ENCODE data around the gene TSHZ2.

TSHZ2 gene

DNA sequence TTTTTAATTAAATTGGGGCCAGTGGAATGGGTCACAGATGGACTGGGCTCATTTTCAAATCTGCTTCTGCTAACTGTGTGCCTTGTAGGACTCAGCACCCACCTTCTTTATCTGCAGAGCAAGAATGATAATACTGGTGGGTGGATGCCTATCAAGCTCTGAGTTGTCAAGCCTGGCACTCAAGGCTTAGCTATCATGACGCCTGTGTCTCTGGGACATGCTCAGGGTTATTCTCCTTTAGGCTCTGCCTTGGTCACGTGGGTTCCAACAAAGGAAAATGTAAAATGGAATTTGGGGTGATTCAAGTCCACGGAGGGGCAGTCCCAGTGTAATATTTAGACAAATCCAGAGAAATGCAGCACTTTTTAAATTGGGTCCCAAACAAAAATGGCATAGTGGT lies 202.3 kb downstream of the TSHZ2 start:
- ChIA-PET POLR2A (no interaction called here), CTCF (no interaction called here)
- no peak for DNase-seq (ENCODE audit: extremely low spot score)
- no peak for TF ChIP-seq FOXA1 (IDR thresholded peaks at IDR 0.05)
- no peak for TF ChIP-seq ELF4 (IDR thresholded peaks at IDR 0.05)
- TF ChIP-seq LEF1 (IDR thresholded peaks at IDR 0.05; ENCODE audit: borderline replicate concordance): no peak
- no peak for TF ChIP-seq NFRKB (IDR thresholded peaks at IDR 0.05)
- no peak for TF ChIP-seq ARNT (IDR thresholded peaks at IDR 0.05)
- no peak for TF ChIP-seq FOXK2 (IDR thresholded peaks at IDR 0.05)
- no peak for TF ChIP-seq CTBP1 (IDR thresholded peaks at IDR 0.05; ENCODE audit: borderline replicate concordance)
- TF ChIP-seq TARDBP (IDR thresholded peaks at IDR 0.05): no peak
- TF ChIP-seq HDGF (IDR thresholded peaks at IDR 0.05; ENCODE audit: borderline replicate concordance): no peak
- TF ChIP-seq, protein P1, sequence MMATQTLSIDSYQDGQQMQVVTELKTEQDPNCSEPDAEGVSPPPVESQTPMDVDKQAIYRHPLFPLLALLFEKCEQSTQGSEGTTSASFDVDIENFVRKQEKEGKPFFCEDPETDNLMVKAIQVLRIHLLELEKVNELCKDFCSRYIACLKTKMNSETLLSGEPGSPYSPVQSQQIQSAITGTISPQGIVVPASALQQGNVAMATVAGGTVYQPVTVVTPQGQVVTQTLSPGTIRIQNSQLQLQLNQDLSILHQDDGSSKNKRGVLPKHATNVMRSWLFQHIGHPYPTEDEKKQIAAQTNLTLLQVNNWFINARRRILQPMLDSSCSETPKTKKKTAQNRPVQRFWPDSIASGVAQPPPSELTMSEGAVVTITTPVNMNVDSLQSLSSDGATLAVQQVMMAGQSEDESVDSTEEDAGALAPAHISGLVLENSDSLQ (IDR thresholded peaks at IDR 0.05): no peak
- TF ChIP-seq L3MBTL2 (conservative IDR thresholded peaks at IDR 0.05): no peak
- TF ChIP-seq BHLHE40 (IDR thresholded peaks at IDR 0.05; ENCODE audit: borderline replicate concordance): no peak
- no peak for TF ChIP-seq SP1 (IDR thresholded peaks at IDR 0.05)
- no peak for TF ChIP-seq ZNF384 (IDR thresholded peaks at IDR 0.05)
- TF ChIP-seq FOXM1 (IDR thresholded peaks at IDR 0.05; ENCODE audit: borderline replicate concordance): no peak

DNA sequence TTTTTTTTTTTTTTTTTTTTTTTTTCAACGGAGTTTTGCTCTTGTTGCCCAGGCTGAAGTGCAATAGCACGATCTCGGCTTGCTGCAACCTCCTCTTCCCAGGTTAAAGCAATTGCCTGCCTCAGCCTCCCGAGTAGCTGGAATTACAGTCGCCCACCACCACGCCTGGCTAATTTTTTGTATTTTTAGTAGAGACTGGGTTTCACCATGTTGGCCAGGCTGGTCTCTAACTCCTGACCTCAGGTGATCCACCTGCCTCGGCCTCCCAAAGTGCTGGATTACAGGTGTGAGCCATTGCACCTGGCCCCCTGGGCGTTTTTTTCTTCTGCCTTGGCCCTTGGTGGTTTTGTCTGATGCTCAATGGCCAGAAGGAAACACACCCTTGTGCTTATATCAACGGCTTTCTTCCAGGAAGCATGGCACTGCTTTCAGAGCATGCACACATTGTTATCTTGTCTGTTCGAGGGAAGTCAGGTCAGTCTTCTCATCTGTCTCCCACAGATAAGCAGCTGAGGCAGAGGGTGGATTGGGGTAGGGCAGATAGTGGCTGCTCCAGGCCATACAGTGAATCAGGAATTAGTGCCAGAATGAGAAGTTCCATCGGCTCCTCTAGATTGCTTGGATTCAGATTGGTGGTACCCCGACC lies 203.1 kb downstream of the TSHZ2 start:
- DNase-seq (ENCODE audit: extremely low spot score): no peak
- TF ChIP-seq FOXA1 (IDR thresholded peaks at IDR 0.05) (no peak), CTBP1 (IDR thresholded peaks at IDR 0.05; ENCODE audit: borderline replicate concordance) (no peak), HDGF (IDR thresholded peaks at IDR 0.05; ENCODE audit: borderline replicate concordance) (no peak), L3MBTL2 (conservative IDR thresholded peaks at IDR 0.05) (no peak), FOXK2 (IDR thresholded peaks at IDR 0.05) (no peak), SP1 (IDR thresholded peaks at IDR 0.05) (no peak), TARDBP (IDR thresholded peaks at IDR 0.05) (no peak), SUZ12 (IDR thresholded peaks at IDR 0.05) (no peak), BHLHE40 (IDR thresholded peaks at IDR 0.05; ENCODE audit: borderline replicate concordance) (no peak)
- TF ChIP-seq, protein P1 (IDR thresholded peaks at IDR 0.05): no peak
- POLR2A ChIA-PET: no interaction called here
- CTCF ChIA-PET: no interaction called here

DNA sequence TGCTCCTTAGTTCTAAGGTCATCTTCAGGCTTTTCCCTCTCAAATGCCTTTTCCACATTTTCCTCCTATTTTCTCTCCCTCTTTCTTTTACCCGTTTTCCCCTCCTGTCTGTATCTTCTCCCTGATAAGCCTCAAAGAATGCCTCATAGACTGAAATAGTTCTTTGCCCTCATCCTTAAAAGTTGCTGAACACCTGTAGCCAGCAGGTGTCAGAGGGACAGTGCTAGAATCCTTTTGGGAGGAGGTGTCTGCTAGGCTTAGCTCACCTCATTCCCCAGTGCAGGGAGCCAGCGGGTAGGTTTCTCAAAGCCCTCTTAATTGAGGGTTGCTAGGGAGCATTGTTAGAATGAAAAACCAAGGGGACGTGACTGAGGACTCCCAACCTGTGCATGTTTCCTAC lies 204.0 kb downstream of the TSHZ2 start:
- DNase-seq (ENCODE audit: extremely low spot score): no peak
- POLR2A ChIA-PET: no interaction called here
- TF ChIP-seq SP1 (IDR thresholded peaks at IDR 0.05): no peak
- no peak for TF ChIP-seq HDGF (IDR thresholded peaks at IDR 0.05; ENCODE audit: borderline replicate concordance)
- TF ChIP-seq LEF1 (IDR thresholded peaks at IDR 0.05; ENCODE audit: borderline replicate concordance): no peak
- no peak for TF ChIP-seq NFRKB (IDR thresholded peaks at IDR 0.05)
- TF ChIP-seq L3MBTL2 (conservative IDR thresholded peaks at IDR 0.05): no peak
- TF ChIP-seq FOXA1 (IDR thresholded peaks at IDR 0.05): no peak
- TF ChIP-seq SUZ12 (IDR thresholded peaks at IDR 0.05): no peak
- TF ChIP-seq FOXM1 (IDR thresholded peaks at IDR 0.05; ENCODE audit: borderline replicate concordance): no peak
- TF ChIP-seq ZNF384 (IDR thresholded peaks at IDR 0.05): no peak
- TF ChIP-seq ELF4 (IDR thresholded peaks at IDR 0.05): no peak
- TF ChIP-seq BHLHE40 (IDR thresholded peaks at IDR 0.05; ENCODE audit: borderline replicate concordance): no peak
- no peak for TF ChIP-seq ARNT (IDR thresholded peaks at IDR 0.05)
- no peak for TF ChIP-seq CTBP1 (IDR thresholded peaks at IDR 0.05; ENCODE audit: borderline replicate concordance)
- TF ChIP-seq FOXK2 (IDR thresholded peaks at IDR 0.05): no peak
- TF ChIP-seq, protein P1 (IDR thresholded peaks at IDR 0.05): no peak
- TF ChIP-seq TARDBP (IDR thresholded peaks at IDR 0.05): no peak
- CTCF ChIA-PET: no interaction called here

DNA sequence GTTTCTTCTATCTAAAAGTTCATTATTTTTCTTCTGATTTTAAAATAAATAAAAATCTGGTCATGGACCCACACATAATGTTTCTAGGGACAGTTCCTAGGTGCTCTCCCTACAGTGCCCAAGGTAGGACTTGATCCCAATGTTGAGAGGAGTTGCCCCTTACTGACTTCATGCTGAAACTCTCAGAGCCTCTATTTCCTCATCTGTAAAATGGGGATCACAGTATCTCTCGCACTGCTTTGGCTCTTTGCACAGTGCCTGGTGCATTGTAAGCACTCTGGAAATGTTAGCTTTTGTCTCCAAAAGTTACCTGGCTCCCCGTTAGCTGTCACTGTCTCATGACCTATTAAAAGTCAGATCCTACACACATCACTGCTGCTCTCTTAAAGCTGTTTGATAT lies 205.5 kb downstream of the TSHZ2 start:
- DNase-seq (ENCODE audit: extremely low spot score): no peak
- no peak for TF ChIP-seq ARNT (IDR thresholded peaks at IDR 0.05)
- TF ChIP-seq TARDBP (IDR thresholded peaks at IDR 0.05): no peak
- no peak for TF ChIP-seq ELF4 (IDR thresholded peaks at IDR 0.05)
- TF ChIP-seq LEF1 (IDR thresholded peaks at IDR 0.05; ENCODE audit: borderline replicate concordance): no peak
- TF ChIP-seq, protein P1 (IDR thresholded peaks at IDR 0.05): no peak
- no peak for TF ChIP-seq HDGF (IDR thresholded peaks at IDR 0.05; ENCODE audit: borderline replicate concordance)
- TF ChIP-seq SUZ12 (IDR thresholded peaks at IDR 0.05): no peak
- TF ChIP-seq NFRKB (IDR thresholded peaks at IDR 0.05): no peak
- CTCF ChIA-PET: no interaction called here
- POLR2A ChIA-PET: no interaction called here

DNA sequence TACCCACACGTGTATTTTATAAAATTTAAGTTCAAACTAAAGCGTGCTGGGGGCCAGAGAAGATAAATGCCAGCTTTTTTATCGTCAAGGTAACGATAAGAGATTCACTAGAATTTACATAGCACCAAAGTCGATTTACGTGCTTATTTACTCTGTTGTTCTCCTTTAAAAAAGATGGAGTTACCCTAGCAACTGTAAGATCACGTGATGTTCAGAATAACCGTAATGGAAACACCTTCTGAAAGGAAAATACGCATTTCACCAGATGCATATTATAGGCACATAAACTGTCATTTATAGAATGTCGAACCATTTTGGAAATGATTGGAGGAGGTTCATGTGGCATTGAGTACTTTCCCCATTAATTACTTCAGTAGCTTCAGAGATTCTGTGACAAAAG lies 207.6 kb downstream of the TSHZ2 start:
- CTCF ChIA-PET: no interaction called here
- TF ChIP-seq FOXM1 (IDR thresholded peaks at IDR 0.05; ENCODE audit: borderline replicate concordance): no peak
- TF ChIP-seq ELF4 (IDR thresholded peaks at IDR 0.05): no peak
- TF ChIP-seq, protein P1 (IDR thresholded peaks at IDR 0.05): no peak
- TF ChIP-seq FOXA1 (IDR thresholded peaks at IDR 0.05): no peak
- no peak for TF ChIP-seq SUZ12 (IDR thresholded peaks at IDR 0.05)
- no peak for TF ChIP-seq BHLHE40 (IDR thresholded peaks at IDR 0.05; ENCODE audit: borderline replicate concordance)
- no peak for TF ChIP-seq ZNF384 (IDR thresholded peaks at IDR 0.05)
- no peak for TF ChIP-seq SP1 (IDR thresholded peaks at IDR 0.05)
- no peak for TF ChIP-seq FOXK2 (IDR thresholded peaks at IDR 0.05)
- TF ChIP-seq NFRKB (IDR thresholded peaks at IDR 0.05): no peak
- no peak for TF ChIP-seq CTBP1 (IDR thresholded peaks at IDR 0.05; ENCODE audit: borderline replicate concordance)
- TF ChIP-seq LEF1 (IDR thresholded peaks at IDR 0.05; ENCODE audit: borderline replicate concordance): no peak
- DNase-seq (ENCODE audit: extremely low spot score): no peak
- POLR2A ChIA-PET: no interaction called here

Measured in HEK293T (cell line).